GM19351 (cell line): ENCODE data around the gene ABHD5.

Experiments
- ATAC-seq: cut with Tn5 transposase; IDR thresholded peaks from one replicate; pipeline ENCODE4 v1.9.1; 2021; ENCODE audit warnings: mild to moderate bottlenecking, moderate library complexity; ENCODE audit not compliant: unreplicated experiment

The ABHD5 gene

DNA sequence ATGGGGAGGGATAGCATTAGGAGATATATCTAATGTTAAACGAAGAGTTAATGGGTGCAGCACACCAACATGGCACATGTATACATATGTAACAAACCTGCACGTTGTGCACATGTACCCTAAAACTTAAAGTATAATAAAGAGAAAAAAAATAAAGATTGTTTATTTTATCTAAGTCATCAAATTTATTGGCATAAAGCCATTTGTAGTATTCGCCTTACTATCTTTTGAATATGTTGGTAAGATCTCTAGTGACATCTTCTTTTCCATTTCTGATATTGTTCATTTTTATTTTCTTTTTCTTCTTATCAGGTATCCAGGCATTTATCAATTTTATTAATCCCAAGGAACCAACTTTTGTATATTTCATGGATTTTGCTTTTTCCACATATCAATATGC is 5.8 kb upstream of the ABHD5 start:
- ATAC-seq: no peak

DNA sequence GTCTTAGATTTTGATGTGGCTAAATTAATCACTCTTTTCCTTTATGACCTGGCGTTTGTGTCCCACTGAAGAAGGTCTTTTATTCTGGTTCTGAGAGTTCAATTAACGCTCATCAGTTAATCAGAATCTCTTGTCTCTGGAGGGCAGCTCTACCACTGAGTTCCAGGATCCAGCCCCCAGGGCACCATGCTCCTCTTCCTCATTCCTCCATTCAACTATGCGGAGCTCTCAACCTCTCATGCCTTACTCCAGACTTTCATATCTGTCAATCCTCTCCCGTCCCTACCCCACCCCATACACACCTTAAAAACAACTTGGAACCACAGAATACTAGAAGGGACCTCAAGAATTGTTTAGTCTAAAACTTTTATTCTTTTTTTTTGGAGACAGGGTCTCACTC is 4.8 kb upstream of the ABHD5 start:
- no peak for ATAC-seq

DNA sequence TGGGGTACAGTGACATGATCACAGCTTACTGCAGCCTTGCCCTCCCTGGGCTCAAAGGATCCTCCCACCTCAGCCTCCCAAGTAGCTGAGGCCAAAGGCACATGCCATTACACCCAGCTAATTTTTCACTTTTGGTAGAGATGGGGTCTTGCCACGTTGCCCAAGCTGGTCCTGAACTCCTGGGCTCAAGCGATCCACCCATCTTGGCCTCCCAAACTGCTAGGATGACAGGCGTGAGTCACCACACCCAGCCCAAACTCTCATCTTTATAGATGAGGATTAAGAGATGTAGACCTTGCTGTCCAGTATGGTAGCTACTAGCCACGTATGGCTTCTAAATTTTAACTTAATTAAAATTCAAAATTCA is 4.4 kb upstream of the ABHD5 start:
- ATAC-seq: no peak

DNA sequence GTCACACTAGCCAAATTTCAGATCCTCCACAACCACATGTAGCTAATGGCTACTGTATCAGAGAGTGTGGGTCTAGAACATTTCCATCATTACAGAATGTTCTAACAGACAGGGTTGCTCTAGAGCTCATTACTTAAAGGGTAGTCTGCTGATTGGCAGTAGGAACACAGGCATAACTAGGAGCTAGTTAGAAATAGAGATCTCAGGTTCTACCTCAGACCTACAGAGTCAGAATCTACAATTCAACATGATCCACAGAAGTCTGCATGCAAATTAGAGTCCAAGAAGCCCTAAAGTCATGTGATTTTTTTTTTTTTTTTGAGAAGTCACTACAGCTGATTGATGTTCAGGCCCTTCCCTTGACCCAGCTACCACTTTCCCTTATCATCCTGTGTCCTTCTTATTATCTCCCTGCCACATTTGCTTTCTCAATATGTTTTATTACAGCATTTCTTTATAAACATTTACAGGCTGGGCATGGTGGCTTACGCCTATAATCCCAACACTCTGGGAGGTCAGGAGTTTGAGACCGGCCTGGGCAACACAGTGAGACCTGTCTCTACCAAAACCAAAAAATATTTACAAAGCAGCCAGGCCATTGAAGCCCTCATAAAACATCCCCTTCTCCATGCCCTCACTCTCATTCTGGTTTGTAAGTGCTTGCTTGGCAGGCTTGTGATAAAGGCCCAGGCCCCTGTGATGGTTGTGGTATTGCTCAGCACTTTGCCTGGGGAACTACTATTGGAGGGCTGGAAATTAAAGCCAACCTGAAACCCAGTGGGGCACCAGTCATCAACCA is 3.8 kb upstream of the ABHD5 start:
- ATAC-seq: no peak

DNA sequence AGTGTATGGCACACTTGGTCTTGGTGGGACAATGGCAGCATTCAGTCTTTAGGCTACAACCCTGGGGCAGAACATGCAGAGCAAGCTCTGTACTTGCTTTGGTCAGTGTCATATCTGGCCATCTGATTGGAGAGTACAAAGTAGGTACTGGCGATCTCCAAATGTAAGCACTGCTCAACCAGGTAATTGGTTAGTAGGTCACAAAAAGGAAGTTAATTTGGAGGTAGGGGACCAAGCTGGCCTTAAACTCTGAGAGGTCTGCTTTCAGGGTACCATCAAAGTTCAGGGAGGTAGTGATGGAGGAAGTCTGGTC is 3.3 kb upstream of the ABHD5 start:
- ATAC-seq: no peak

DNA sequence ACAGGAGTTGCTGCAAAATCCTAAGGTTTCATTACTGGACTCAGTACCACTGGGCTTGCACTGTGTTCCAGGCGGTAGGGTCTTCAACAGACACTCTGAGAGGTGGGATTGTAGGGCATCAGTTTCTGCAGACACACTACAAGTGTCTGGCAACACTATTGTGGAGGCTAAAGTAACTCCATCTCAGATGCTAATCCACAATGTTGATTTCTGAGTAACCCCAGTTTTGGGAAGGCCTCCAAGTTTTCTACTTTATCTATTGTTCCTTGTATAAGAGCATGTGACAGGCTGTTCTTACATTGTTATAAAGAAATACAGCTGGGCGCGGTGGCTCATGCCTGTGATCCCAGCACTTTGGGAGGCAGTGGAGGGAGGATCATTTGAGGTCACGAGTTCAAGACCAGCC is 2.5 kb upstream of the ABHD5 start:
- no peak for ATAC-seq

DNA sequence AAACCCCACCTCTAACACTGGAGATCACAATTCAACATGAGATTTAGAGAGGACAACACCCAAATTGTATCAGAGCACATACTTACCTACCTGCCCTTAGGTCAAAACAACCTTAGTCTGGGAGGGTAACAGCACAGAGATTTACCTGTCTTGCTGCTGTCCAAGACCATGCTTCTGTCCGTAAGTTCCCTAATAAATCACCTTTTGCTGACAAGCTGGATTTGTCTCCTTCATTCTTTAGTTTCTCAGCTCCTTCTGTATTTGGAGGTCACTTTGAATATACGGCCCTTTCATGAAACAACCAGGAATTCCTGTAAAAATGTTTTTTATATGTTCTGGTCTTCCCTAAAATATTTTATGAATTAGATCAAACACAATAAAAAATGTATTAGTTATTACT is 1.6 kb upstream of the ABHD5 start:
- no peak for ATAC-seq

DNA sequence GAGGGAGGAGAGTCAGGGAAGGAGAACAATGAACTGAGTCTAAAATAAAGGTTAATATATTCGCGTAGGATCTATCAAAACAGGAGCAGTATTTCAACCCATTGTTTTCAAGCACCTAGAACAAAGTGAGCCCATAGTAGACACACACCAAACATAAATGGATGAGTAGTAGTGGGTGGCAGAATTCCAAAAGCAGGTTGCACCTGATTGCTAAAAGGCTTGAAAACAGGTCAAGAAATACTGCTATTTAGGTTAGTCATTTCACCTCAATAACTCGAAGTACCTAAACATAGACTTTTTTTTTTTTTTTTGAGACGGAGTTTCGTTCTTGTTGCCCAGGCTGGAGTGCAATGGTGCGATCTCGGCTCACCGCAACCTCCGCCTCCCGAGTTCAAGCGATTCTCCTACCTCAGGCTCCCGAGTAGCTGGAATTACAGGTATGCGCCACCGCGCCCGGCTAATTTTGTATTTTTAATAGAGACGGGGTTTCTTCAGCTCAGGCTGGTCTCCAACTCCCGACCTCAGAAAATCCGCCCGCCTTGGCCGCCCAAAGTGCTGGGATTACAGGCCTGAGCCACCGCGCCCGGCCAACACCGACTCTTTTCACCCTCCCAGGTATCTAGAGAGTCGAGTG is 855 bp upstream of the ABHD5 start:
- ATAC-seq: no peak

DNA sequence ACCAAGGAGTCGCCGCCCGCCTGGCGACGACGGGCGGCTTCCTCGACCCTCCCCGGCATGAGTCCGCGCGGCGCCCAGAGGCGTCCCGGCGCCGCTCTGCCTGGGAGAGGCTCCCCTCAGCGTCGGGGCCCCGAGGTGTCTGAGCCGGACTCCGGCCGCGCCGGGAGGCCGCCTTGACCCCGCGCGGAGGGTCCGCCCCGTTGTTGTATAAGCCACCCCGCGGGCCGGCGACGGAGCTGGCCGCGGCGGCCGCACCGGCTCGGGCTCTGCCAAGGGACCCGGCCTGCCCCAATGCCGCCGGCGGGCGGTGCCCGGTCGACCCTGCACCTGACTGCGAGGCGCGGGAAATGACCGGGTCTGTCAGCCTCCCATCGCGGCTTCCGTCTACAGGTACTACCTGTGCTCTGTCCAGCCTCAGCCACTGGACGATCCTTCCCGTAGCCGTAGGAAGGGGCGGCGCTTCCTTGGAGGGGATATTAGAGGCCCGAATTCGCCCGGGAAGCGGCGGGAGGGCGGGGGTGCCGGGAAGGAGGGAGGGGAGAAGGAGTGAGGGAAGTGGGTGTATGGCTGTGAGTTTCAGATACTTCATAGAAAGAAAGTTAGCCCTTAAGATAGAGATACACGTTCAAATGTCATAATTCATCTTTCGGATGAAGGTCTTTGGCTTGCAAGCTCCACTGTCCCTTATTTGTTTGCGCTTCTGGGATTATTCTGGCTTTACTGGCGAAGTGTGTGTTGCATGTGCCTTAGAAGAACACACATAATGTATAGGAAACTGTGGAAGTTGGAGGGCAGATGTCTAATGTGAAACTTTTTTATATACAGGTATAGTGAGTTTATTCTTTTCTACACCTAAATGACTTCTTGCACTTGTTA is 620 bp downstream of the ABHD5 start:
- peak; percentile 40 for ATAC-seq

DNA sequence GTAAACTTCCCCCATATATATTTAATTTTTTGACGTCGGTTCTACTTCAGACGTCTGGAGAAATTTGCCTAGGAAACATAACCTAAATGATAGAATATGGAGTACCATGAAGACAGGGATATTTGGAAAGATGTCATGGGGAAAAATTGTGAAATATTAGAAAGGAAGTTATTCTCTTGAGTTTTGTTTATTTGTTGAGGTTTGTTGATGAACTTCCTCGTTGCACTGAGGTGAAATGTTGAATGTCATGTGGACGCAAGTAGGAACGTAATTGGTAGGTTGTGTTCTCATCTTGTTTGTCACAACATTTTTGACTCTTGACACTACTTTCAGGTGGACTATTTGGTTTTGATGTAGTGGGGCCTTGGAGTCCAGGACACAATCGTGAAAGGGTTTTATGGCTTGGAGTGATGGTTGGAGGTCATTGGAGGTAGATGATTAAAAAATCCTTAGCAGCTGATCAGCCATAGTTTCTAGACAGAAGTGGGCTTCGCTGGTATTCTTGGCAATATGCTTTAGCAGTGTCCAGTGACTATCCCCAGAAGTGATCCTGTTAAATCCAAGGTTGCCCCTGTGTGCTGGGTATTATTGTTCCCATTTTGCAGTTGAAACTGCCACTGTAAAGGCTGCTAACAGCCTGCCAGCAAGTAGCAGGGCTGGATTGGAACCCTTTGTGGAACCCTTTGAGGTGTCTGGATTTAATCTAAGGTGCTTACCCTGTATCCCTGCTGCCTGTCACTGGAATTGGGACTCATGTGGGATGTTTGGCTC is 1.5 kb downstream of the ABHD5 start:
- ATAC-seq: no peak

DNA sequence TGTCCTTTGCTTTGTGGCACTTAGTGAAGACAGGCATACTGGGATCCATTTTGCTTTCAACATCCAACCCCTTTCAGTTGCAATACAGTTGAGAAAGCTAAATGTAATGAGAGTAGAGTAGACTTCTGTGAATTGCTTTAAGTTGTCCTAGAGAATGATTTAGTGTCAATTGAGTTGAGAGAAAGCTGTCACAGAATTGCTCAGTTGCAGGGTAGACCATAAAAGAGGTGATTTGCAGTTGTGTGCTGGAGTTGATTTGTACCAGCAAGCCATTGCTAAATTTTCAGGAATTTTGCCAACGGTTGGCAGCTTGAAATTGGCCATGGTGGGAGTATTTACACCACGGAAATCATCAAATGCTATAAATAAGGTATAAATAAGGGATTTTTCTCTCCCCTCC is 2.2 kb downstream of the ABHD5 start:
- no peak for ATAC-seq

DNA sequence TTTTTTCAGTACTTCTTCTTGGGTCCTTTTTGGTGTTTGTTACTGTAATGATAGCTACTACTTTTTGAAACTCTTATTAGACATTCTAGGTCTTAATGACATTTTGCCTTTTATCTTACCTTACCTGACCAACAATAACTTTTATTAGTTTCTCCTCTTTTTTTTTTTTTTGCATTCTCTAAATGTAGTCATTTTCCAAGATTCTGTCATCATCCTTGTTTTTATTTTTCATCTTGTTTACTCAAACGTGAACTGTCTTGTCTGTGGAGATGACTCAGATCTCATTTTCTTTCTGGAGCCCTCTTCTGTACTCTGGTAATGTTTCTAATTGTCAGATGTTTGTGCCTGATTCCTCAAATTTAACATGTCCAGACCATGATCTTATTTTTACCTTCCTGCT is 2.9 kb downstream of the ABHD5 start:
- no peak for ATAC-seq

DNA sequence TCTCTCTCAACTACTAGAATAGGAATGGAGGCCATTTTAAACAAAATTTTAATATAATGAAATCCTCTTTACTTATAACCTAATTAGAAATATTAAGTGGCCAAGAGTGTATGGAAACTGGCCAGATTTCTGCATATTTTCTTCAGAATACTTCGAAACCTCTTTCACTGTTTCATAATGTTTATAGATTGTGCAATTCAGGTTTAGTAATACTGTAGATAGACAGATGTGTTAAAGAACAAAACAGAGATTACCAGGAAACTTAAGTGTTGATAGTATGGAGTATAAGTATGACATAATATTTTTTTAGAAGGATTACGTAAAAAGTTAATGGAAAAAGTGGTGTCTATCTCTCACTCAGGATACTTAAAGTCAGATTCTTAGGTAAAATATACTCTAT is 4.7 kb downstream of the ABHD5 start:
- no peak for ATAC-seq

DNA sequence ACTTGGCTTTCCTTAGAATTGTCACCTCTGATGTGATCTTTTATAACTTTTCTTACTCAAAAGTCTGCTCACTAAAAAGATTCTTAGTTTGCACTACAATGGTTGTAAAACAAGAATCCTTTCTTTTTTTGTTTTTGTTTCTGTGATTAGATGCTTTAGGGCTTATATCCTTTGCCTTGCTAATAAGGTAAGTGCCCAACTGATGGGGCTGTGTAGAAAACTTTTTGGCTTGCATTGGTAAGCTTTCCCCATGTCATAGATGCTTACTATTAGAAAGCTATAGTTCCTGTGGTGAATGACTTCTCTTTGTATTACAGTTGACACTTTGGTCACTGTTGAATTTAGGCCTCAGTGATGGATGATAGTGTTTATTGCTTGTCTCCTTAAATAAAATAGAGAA is 5.1 kb downstream of the ABHD5 start:
- ATAC-seq: no peak

DNA sequence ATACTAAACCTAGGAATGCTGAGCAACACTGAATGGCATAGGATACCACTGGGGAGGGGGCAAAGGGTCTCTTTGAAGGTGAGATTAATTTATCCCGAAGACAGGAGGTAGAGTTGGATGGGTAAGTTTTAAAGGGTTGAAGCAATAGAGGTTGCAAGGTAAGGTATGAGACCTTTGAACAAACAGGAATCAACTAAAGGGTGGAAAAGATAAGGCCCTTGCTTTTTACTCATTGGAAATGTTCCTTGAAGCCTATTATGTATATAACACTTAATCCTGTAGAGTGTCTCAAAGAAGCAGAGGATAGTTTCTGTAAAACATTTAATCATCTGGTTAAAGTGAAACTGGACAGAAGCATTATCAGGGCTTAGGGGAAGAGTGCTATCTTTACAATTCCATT is 5.7 kb downstream of the ABHD5 start:
- no peak for ATAC-seq

DNA sequence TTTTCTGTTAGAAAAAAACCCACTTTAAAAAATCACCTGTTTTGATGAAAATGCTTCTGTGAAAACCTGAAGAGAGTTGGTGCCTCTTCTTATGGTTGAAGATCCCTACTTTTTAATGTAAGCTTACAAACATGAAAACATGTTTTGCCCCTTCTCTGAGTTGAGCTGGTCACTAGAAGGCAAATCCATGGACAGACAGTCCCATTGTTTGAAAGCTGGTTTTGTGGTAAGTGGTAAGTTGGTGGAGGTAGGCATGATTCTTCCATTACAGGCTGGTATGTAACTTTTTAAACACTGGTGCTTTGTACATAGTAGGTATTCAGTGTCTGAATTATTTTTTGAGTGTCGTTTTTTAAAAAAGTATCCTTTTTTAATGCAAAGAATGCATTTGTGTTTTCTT is 6.1 kb downstream of the ABHD5 start:
- no peak for ATAC-seq

DNA sequence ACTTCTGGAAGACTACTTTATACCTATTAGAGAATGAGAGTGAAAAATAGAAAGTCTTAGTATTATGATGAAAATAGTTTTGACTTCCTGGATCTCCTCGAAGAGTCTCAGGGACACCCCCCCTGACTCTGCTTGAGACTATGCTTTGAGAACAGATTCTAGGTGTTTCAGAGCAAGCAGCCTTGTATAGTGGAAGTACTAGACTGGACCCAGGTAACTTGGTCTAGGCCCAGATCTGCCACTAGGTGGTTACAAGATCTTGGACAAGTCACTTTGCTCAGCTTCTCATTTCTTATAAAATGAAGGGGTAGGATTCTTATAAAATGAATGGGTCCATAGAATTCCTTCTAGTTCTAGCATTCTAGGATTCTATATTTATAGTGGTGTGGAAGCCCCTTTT is 9.1 kb downstream of the ABHD5 start:
- peak; percentile 92 for ATAC-seq

DNA sequence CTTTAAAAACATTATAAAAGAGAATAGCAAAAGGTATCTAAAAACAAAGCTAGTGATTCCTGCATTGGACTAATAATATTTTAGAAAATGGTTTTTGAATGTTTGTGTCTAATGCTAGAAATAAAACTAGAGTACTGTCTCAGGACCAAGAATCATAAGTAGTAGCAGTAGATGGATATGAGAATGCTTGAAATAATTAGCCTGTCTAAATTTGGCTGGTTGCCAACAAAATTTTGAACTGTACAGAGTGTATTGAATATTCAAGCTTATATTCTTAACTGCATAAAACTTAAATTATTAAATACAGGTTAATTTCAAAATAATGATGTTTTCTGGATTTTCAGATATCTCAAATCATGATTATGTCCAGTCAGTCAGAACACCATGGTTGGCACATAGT is 14.0 kb downstream of the ABHD5 start:
- no peak for ATAC-seq

DNA sequence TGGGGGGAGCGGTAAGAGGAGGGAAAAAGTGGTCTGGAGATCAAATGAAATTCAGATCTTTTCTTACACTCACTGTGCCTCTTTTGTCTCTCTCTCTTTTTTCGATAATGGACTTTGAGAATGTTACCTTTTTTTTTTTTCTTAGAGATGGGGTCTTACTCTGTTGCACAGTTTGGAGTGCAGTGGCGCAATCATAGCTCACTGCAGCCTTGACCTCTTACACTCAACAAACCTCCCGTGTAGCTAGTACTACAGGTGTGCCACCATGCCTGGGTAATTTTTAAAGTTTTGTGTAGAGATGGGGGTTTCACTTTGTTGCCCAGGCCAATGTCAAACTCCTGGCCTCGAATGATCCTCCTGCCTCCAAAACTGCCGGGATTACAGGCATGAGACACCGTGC is 15.6 kb downstream of the ABHD5 start:
- ATAC-seq: no peak

DNA sequence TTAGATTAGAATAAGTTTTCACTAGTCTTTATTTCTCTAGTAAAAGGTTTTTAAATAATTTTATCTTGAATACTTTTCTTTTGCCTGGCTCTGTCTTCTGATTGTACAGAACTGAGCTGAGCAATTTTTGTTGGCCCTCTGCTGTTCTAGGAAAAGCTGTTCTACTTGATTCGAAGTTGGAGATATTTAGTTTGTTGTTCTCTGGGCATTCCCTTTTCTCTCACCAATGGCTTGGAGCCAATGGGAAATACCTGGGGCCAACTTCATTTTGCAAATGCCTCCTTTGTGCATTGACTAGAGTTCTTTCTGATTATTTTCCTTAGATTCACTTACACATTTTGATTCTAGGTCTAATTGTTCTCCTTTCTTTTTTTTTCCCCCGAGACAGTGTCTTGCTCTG is 16.5 kb downstream of the ABHD5 start:
- no peak for ATAC-seq

DNA sequence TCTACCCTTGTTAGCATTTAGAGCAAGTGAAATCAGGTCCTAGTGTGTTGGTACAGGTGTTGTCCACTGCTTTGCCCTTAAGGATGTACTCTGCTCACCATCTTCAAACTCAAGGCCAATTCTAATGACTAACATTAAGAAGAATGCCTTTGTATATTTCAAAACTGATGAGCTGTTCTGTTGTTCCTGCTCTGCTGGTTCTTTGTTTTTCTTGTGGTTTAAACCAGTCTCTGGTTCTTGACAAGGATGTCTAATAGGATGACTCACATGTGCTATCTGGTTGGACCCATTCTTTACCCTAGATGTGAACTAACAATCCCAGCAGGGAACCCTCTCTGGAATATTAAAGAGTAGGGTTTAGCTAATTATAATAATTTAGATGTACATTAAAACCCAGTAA is 17.3 kb downstream of the ABHD5 start:
- ATAC-seq: no peak
